Prostate gland (tissue), 1 donor: Measurements from ENCODE around the gene MYO1D.

Experiments used
- POLR2A ChIP-seq: fragments of 450-650 bp; IDR thresholded peaks from one replicate; pipeline ENCODE4 v1.6.1; 2016; ENCODE audit warnings: antibody characterized with exemption, mild to moderate bottlenecking
- POLR2AphosphoS5 ChIP-seq: sonication (generic); formaldehyde crosslinking; IDR thresholded peaks from one replicate; pipeline ENCODE4 v1.6.1; 2017; ENCODE audit warnings: antibody characterized with exemption

GRCh38 chr17:32471652-32472051, 405.3 kb downstream of the MYO1D start:
- TF ChIP-seq POLR2A (no peak), POLR2AphosphoS5 (no peak)
